ENCODE measurements around the gene NSUN5. TPM values are rescaled to one million over a fixed set of nuclear protein-coding genes. Genes with fewer than 3 reads are reported as not detected.

Gene NSUN5
- polyA plus RNA-seq, 1 donor (not counting 4 experiments of a cell fraction or from before 2014, with no cell fraction given) = 16.8 TPM

DNA sequence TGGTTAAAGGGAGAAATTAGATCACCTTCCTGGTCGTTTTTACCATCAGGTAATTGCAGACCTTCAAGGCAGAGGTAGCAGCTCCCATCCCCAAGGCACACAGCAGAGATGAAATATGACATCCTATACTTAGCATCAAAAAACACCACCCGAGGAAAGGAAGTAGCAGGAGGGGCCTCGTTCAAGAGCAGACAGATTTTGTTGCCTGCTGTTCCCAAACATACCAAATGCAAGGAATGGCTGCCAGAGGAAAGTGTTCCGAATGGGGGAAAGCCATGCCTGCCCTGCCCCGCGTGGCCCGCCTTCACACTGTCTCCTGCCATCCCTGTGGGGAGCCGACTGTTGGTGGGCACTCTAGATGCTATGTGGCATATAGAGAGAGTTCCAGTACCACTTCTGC is 37.3 kb upstream of the NSUN5 start:
- TF ChIP-seq, protein P1, sequence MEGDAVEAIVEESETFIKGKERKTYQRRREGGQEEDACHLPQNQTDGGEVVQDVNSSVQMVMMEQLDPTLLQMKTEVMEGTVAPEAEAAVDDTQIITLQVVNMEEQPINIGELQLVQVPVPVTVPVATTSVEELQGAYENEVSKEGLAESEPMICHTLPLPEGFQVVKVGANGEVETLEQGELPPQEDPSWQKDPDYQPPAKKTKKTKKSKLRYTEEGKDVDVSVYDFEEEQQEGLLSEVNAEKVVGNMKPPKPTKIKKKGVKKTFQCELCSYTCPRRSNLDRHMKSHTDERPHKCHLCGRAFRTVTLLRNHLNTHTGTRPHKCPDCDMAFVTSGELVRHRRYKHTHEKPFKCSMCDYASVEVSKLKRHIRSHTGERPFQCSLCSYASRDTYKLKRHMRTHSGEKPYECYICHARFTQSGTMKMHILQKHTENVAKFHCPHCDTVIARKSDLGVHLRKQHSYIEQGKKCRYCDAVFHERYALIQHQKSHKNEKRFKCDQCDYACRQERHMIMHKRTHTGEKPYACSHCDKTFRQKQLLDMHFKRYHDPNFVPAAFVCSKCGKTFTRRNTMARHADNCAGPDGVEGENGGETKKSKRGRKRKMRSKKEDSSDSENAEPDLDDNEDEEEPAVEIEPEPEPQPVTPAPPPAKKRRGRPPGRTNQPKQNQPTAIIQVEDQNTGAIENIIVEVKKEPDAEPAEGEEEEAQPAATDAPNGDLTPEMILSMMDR (optimal IDR thresholded peaks at IDR 0.05 in 1 of 3, IDR thresholded peaks at IDR 0.05 in 1 of 3, conservative IDR thresholded peaks at IDR 0.05 in 1 of 3; ENCODE audit: extremely low read depth in 1 of 3, insufficient read depth in 2 of 3, low read length in 3 of 3) = no peak
- no peak for TF ChIP-seq EZH2 (IDR thresholded peaks at IDR 0.05; ENCODE audit: low read length)
- no peaks in the 10 kb centered on the region for H4K20me1 ChIP-seq (ENCODE audit: control insufficient read depth, extremely low read depth, insufficient read depth, low read length)
- FAIRE-seq (no peak), DNase-seq (ENCODE audit: low read depth, low spot score) (no peak)
- H3K4me3 ChIP-seq (ENCODE audit: control insufficient read depth in 2 of 3, extremely low read depth in 1 of 3, insufficient read depth in 2 of 3, low read depth in 1 of 3, low read length in 3 of 3) = no peak overlapping the region
- no peak overlapping the region for H3K27ac ChIP-seq (ENCODE audit: control insufficient read depth, insufficient read depth, low read length)
- no peaks in the 10 kb centered on the region for H3K4me1 ChIP-seq (ENCODE audit: control insufficient read depth, extremely low read depth, insufficient read depth, low read length)
- no peak overlapping the region for H3K4me2 ChIP-seq (ENCODE audit: control insufficient read depth, extremely low read depth, insufficient read depth, low read depth, low read length)
- no peak overlapping the region for H2AFZ ChIP-seq (ENCODE audit: control insufficient read depth, low read length)
- H3K27me3 ChIP-seq (ENCODE audit: control insufficient read depth, extremely low read depth, insufficient read depth, low read length) = no peaks in the 10 kb centered on the region
- no peak overlapping the region for H3K9ac ChIP-seq (ENCODE audit: control insufficient read depth, extremely low read depth, insufficient read depth, low read length)
- H3K36me3 ChIP-seq (ENCODE audit: control insufficient read depth in 2 of 2, extremely low read depth in 1 of 2, insufficient read depth in 2 of 2, low read length in 2 of 2) = no peaks in the 10 kb centered on the region
- H3K9me1 ChIP-seq (ENCODE audit: control insufficient read depth, extremely low read depth, insufficient read depth, low read length) = no peaks in the 10 kb centered on the region
- H3K79me2 ChIP-seq (ENCODE audit: control insufficient read depth, insufficient read depth, low read length) = no peaks in the 10 kb centered on the region
- H3K9me3 ChIP-seq (ENCODE audit: control insufficient read depth, low read depth, low read length) = no peaks in the 10 kb centered on the region
- dilution Hi-C loops (cut with MboI; ENCODE audit: extremely low pct_ligation_motif_present, low sequenced_read_pairs) = no loop called here

DNA sequence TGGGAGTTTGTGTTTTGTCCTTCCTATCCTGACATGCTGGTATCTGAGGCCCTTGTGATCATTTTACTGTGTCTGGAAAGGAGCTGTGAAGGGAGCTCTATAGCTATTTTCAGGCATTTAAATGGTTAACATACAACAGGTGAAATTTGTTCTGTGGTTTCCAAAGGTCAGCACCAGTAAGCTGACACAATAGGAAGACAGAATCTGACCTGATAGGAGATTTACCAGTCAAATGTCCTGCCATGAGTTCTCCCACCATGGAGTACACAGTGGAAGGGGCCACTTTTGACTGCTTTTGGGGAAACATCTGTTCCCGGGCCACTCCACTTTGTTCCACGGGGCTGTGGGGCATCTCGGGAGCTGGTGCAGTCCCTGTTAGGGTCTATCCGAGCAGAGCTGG is 36.9 kb upstream of the NSUN5 start:
- no peak overlapping the region for H3K9ac ChIP-seq (ENCODE audit: control insufficient read depth, extremely low read depth, insufficient read depth, low read length)
- dilution Hi-C loops (cut with MboI; ENCODE audit: extremely low pct_ligation_motif_present, low sequenced_read_pairs) = no loop called here
- no peaks in the 10 kb centered on the region for H3K9me3 ChIP-seq (ENCODE audit: control insufficient read depth, low read depth, low read length)
- no peak for FAIRE-seq
- no peaks in the 10 kb centered on the region for H3K36me3 ChIP-seq (ENCODE audit: control insufficient read depth in 2 of 2, extremely low read depth in 1 of 2, insufficient read depth in 2 of 2, low read length in 2 of 2)
- H4K20me1 ChIP-seq (ENCODE audit: control insufficient read depth, extremely low read depth, insufficient read depth, low read length) = no peaks in the 10 kb centered on the region
- H3K4me1 ChIP-seq (ENCODE audit: control insufficient read depth, extremely low read depth, insufficient read depth, low read length) = no peaks in the 10 kb centered on the region
- no peak overlapping the region for H3K4me2 ChIP-seq (ENCODE audit: control insufficient read depth, extremely low read depth, insufficient read depth, low read depth, low read length)
- TF ChIP-seq, protein P1 (optimal IDR thresholded peaks at IDR 0.05 in 1 of 3, IDR thresholded peaks at IDR 0.05 in 1 of 3, conservative IDR thresholded peaks at IDR 0.05 in 1 of 3; ENCODE audit: extremely low read depth in 1 of 3, insufficient read depth in 2 of 3, low read length in 3 of 3) = no peak
- TF ChIP-seq EZH2 (IDR thresholded peaks at IDR 0.05; ENCODE audit: low read length) = no peak
- no peaks in the 10 kb centered on the region for H3K79me2 ChIP-seq (ENCODE audit: control insufficient read depth, insufficient read depth, low read length)
- DNase-seq (ENCODE audit: low read depth, low spot score) = no peak
- no peak overlapping the region for H3K27ac ChIP-seq (ENCODE audit: control insufficient read depth, insufficient read depth, low read length)
- H3K9me1 ChIP-seq (ENCODE audit: control insufficient read depth, extremely low read depth, insufficient read depth, low read length) = no peaks in the 10 kb centered on the region
- H3K27me3 ChIP-seq (ENCODE audit: control insufficient read depth, extremely low read depth, insufficient read depth, low read length) = peaks cover 2% of the 10 kb centered on the region
- H3K4me3 ChIP-seq (ENCODE audit: control insufficient read depth in 2 of 3, extremely low read depth in 1 of 3, insufficient read depth in 2 of 3, low read depth in 1 of 3, low read length in 3 of 3) = no peak overlapping the region
- no peak overlapping the region for H2AFZ ChIP-seq (ENCODE audit: control insufficient read depth, low read length)
